A549 (cell line): ENCODE data around the gene SINHCAF. TPM values are rescaled to one million over a fixed set of nuclear protein-coding genes. Genes with fewer than 3 reads are reported as not detected.

Experiments
- ATAC-seq, 2 experiments: fragments of 200-7000 bp in 1 of 2; fragments of >200 bp in 1 of 2; cut with Nextera tagmentation in 1 of 2; cut with Tn5 transposase in 1 of 2; 3 replicates each; pipeline versions ENCODE4 v1.8.0 to v1.9.1; 2018 to 2020; ENCODE audit warnings: mild to moderate bottlenecking in 1 of 2, moderate library complexity in 1 of 2
- CTCF ChIA-PET: fragments of 300-600 bp; sonication (Branson Sonifier 250); formaldehyde crosslinking; extraction: SDS; loops from one replicate; lab custom pipeline; 2021; ENCODE audit warnings: antibody characterized with exemption, inconsistent platforms; lab: Yijun Ruan, JAX
- POLR2A ChIA-PET: fragments of 350-600 bp; formaldehyde crosslinking; extraction: SDS; loops from one replicate; lab custom pipeline; 2021; ENCODE audit warnings: antibody characterized with exemption, inconsistent platforms; lab: Yijun Ruan, JAX
- DNase-seq, 2 experiments: peaks; one replicate each; pipeline versions ENCODE4 v3.0.0 to v3.0.0-alpha.2; 2011 to 2016; ENCODE audit warnings: low read depth in 1 of 2, low spot score in 1 of 2
- FAIRE-seq: peaks from 2 replicates; lab custom pipeline; 2011; peaks lifted over from hg19 to GRCh38; lab: Jason Lieb, UNC
- H3K27ac ChIP-seq, 2 experiments: fragments of >200 bp; sonication (Bioruptor Twin); formaldehyde crosslinking; 3 replicates each; pipeline ENCODE4 v1.5.1; 2016 to 2017
- H3K4me1 ChIP-seq: fragments of >200 bp; sonication (Bioruptor Twin); formaldehyde crosslinking; 3 replicates; pipeline ENCODE4 v1.6.1; 2016
- H3K4me2 ChIP-seq: fragments of >200 bp; sonication (Bioruptor Twin); formaldehyde crosslinking; 3 replicates; pipeline ENCODE4 v1.6.1; 2016
- H3K4me3 ChIP-seq: fragments of >200 bp; sonication (Bioruptor Twin); formaldehyde crosslinking; 3 replicates; pipeline ENCODE4 v1.5.1; 2016
- H3K9me3 ChIP-seq: fragments of >200 bp; sonication (Bioruptor Twin); formaldehyde crosslinking; 3 replicates; pipeline ENCODE4 v1.6.1; 2016
- CBX8 ChIP-seq: fragments of 200-600 bp; sonication (generic); IDR thresholded peaks from 2 replicates; pipeline ENCODE4 v1.6.1; 2016
- CEBPB ChIP-seq, 2 experiments: fragments of >200 bp in 1 of 2; sonication (Bioruptor Twin) in 1 of 2; formaldehyde crosslinking in 1 of 2; IDR thresholded peaks; 2 replicates each; pipeline ENCODE4 v1.6.1; 2012 to 2016
- CHD2 ChIP-seq: fragments of 150-350 bp; IDR thresholded peaks from 2 replicates; pipeline ENCODE4 v1.6.1; 2014; ENCODE audit warnings: low read length; ENCODE audit not compliant: partially characterized antibody
- EHMT2 ChIP-seq: fragments of 200-600 bp; sonication (generic); IDR thresholded peaks from 2 replicates; pipeline ENCODE4 v1.6.1; 2016; ENCODE audit warnings: antibody characterized with exemption, low read depth, mild to moderate bottlenecking, moderate library complexity
- JUN ChIP-seq, 2 experiments: fragments of >200 bp; sonication (Bioruptor Twin); formaldehyde crosslinking; IDR thresholded peaks; 2 replicates in 1 of 2; 3 replicates in 1 of 2; pipeline ENCODE4 v1.6.1; 2016 to 2017
- JUNB ChIP-seq: fragments of >200 bp; sonication (Bioruptor Twin); formaldehyde crosslinking; IDR thresholded peaks from 2 replicates; pipeline ENCODE4 v1.6.1; 2016
- KDM5A ChIP-seq: fragments of 200-600 bp; sonication (generic); IDR thresholded peaks from 2 replicates; pipeline ENCODE4 v1.6.1; 2016; ENCODE audit warnings: antibody characterized with exemption, mild to moderate bottlenecking
- NFE2L2 ChIP-seq: fragments of 150-350 bp; conservative IDR thresholded peaks from 2 replicates; pipeline ENCODE4 v1.6.1; 2014; ENCODE audit warnings: low read length
- NR3C1 ChIP-seq: fragments of >200 bp; sonication (Bioruptor Twin); formaldehyde crosslinking; IDR thresholded peaks from 3 replicates; pipeline ENCODE4 v1.6.1; 2017
- POLR2AphosphoS2 ChIP-seq: conservative IDR thresholded peaks from 2 replicates; pipeline ENCODE4 v1.6.1; 2012; ENCODE audit warnings: low read length, improper control_type of control experiment, inconsistent platforms
- TFCP2L1 ChIP-seq: fragments of 250-450 bp; sonication (Bioruptor Pico); IDR thresholded peaks from 2 replicates; pipeline ENCODE4 v1.5.0; 2021; ENCODE audit warnings: mild to moderate bottlenecking
- TP53 ChIP-seq: fragments of 250-450 bp; sonication (Bioruptor Pico); IDR thresholded peaks from 2 replicates; pipeline ENCODE4 v1.5.0; 2021; ENCODE audit warnings: mild to moderate bottlenecking, moderate library complexity
- ZSCAN20 ChIP-seq: fragments of 250-450 bp; sonication (Bioruptor Pico); IDR thresholded peaks from 2 replicates; pipeline ENCODE4 v1.8.0; 2022; ENCODE audit warnings: mild to moderate bottlenecking, moderate library complexity
- WGBS: methylation state at CpG from one replicate; pipeline ENCODE4 v1.1.6; 2017; ENCODE audit errors: missing lambda C conversion rate; 5-methylcytosine and 5-hydroxymethylcytosine counted together
- polyA plus RNA-seq, 4 experiments: library from polyadenylated mRNA; depleted of rRNA in 3 of 4; stranded (reverse); fragments of >200 nt; fragmentation: RNase III in 1 of 4; extraction: RNeasy Plus Mini Kit Qiagen cat#74134 plus additional on column Dnase treatment in 1 of 4; gene quantifications; 2 replicates in 3 of 4; 3 replicates in 1 of 4; pipeline ENCODE4 v1.2.3, GENCODE V29; 2011 to 2017
- TF ChIP-seq, protein P1 (sequence below): fragments of >200 bp; sonication (Bioruptor Twin); formaldehyde crosslinking; IDR thresholded peaks from 2 replicates; pipeline ENCODE4 v1.6.1; 2016
- TF ChIP-seq, protein P2 (sequence below): IDR thresholded peaks from 2 replicates; pipeline ENCODE4 v1.6.1; 2012
- TF ChIP-seq, protein P3 (sequence below): fragments of 150-350 bp; IDR thresholded peaks from 2 replicates; pipeline ENCODE4 v1.6.1; 2014; ENCODE audit warnings: low read depth, mild to moderate bottlenecking, low read length
- TF ChIP-seq, protein P4 (sequence below): fragments of >200 bp; sonication (Bioruptor Twin); formaldehyde crosslinking; IDR thresholded peaks from 3 replicates; pipeline ENCODE4 v1.5.1; 2016
- TF ChIP-seq, protein P5 (sequence below): fragments of 200-600 bp; sonication (generic); IDR thresholded peaks from 2 replicates; pipeline ENCODE4 v1.6.1; 2016; ENCODE audit warnings: antibody characterized with exemption, mild to moderate bottlenecking, moderate library complexity
- TF ChIP-seq, protein P6 (sequence below): IDR thresholded peaks from 2 replicates; pipeline ENCODE4 v1.6.1; 2012; ENCODE audit warnings: low read depth, borderline replicate concordance

The SINHCAF gene
- polyA plus RNA-seq, 2 of the 4 experiments (the other 2 are of a cell fraction) = 38.8 to 106 TPM

DNA sequence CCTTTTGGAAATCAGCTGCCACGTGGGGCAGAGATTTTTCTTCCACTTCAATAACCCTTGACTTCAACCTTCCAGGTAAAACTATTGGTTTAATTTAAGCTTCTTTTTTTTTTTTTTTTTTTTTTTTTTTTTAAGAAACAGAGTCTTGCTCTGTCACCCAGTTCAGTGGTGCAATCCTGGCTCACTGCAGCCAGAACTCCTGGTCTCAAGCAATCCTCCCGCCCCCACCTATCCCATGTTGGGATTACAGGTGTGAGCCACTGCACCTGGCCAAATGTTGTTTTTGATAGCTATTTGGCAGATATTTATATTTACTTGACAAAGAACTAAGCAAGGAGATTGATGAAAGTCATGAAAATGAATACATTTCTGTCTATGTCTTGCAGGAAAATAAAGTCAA, 65.1 kb downstream of the SINHCAF start:
- Histone ChIP-seq H3K4me3 (no peak overlapping the region), H3K27ac (no peak overlapping the region), H3K9me3 (no peaks in the 10 kb centered on the region), H3K4me2 (no peak overlapping the region), H3K4me1 (no peaks in the 10 kb centered on the region)
- POLR2A ChIA-PET = interaction anchor here (0.5 kb wide), 1 partner anchor 183 kb away, joined by 3 read pairs; no protein-coding TSS in a partner anchor
- 96% methylated on average over 2 of the region's 2 CpGs for WGBS
- no peak for ATAC-seq
- TF ChIP-seq NR3C1 (no peak), TP53 (CRISPR knock-in tag) (no peak), CHD2 (no peak), TFCP2L1 (CRISPR knock-in tag) (no peak)
- TF ChIP-seq, protein P1, sequence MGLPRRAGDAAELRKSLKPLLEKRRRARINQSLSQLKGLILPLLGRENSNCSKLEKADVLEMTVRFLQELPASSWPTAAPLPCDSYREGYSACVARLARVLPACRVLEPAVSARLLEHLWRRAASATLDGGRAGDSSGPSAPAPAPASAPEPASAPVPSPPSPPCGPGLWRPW = no peak
- TF ChIP-seq, all 56 proteins: peak for 0
- DNase-seq (no peak), FAIRE-seq (no peak)
- CTCF ChIA-PET = interaction anchor here (0.7 to 2.3 kb wide), 5 partner anchors 9 to 305 kb away, joined by 3 to 24 read pairs (median 4); no protein-coding TSS in a partner anchor

DNA sequence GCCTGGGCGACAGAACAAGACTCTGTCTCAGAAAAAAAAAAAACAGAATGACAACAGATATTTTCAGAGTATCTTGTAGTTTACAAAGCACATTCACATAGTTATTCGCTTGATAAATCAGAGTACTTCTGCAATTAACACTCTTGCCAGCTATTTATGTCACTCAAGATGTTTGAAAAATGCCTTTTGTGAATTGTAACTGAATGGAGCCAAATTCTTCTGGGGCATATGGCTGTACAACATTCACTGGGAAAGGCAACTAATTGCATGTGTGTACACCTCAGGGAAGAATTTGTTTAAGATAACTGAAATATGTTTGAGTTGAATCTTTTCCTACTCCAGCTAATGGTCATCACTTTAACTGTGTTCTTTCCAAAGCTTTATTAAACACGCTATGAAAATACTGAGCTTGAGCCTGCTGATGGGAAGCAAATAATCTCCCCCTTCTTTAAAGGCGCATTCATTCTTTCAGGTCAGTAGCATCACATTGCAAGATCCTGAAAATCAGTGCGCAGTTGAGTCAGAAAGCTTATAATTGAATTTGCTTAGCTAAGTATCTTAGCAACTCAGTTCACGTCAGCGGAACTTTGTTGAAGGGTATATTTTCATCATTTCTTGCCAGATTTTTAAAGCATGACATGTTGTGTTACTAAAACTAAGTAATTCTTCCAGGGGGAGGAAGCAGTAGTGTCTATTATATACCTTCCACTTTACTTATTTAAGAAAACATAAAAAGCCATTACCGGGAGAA, 66.6 kb downstream of the SINHCAF start:
- FAIRE-seq (no peak), DNase-seq (no peak), ATAC-seq (no peak)
- Histone ChIP-seq H3K9me3 (no peaks in the 10 kb centered on the region), H3K4me2 (no peak overlapping the region), H3K4me3 (no peak overlapping the region), H3K27ac (no peak overlapping the region), H3K4me1 (no peaks in the 10 kb centered on the region)
- WGBS = 92% methylated on average over 8 of the region's 8 CpGs
- POLR2A ChIA-PET = no interaction called here
- TF ChIP-seq KDM5A (no peak), ZSCAN20 (no peak), POLR2AphosphoS2 (no peak), CBX8 (no peak), EHMT2 (no peak), JUN (IDR thresholded peaks at IDR 0.05) (no peak), TFCP2L1 (CRISPR knock-in tag) (no peak), JUNB (no peak), CEBPB (IDR thresholded peaks at IDR 0.05) (no peak), NFE2L2 (no peak)
- TF ChIP-seq, protein P2, sequence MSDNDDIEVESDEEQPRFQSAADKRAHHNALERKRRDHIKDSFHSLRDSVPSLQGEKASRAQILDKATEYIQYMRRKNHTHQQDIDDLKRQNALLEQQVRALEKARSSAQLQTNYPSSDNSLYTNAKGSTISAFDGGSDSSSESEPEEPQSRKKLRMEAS = no peak
- TF ChIP-seq, protein P3, sequence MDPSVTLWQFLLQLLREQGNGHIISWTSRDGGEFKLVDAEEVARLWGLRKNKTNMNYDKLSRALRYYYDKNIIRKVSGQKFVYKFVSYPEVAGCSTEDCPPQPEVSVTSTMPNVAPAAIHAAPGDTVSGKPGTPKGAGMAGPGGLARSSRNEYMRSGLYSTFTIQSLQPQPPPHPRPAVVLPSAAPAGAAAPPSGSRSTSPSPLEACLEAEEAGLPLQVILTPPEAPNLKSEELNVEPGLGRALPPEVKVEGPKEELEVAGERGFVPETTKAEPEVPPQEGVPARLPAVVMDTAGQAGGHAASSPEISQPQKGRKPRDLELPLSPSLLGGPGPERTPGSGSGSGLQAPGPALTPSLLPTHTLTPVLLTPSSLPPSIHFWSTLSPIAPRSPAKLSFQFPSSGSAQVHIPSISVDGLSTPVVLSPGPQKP = no peak
- TF ChIP-seq, protein P4, sequence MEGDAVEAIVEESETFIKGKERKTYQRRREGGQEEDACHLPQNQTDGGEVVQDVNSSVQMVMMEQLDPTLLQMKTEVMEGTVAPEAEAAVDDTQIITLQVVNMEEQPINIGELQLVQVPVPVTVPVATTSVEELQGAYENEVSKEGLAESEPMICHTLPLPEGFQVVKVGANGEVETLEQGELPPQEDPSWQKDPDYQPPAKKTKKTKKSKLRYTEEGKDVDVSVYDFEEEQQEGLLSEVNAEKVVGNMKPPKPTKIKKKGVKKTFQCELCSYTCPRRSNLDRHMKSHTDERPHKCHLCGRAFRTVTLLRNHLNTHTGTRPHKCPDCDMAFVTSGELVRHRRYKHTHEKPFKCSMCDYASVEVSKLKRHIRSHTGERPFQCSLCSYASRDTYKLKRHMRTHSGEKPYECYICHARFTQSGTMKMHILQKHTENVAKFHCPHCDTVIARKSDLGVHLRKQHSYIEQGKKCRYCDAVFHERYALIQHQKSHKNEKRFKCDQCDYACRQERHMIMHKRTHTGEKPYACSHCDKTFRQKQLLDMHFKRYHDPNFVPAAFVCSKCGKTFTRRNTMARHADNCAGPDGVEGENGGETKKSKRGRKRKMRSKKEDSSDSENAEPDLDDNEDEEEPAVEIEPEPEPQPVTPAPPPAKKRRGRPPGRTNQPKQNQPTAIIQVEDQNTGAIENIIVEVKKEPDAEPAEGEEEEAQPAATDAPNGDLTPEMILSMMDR = no peak
- TF ChIP-seq, protein P1 = no peak
- TF ChIP-seq, protein P5, sequence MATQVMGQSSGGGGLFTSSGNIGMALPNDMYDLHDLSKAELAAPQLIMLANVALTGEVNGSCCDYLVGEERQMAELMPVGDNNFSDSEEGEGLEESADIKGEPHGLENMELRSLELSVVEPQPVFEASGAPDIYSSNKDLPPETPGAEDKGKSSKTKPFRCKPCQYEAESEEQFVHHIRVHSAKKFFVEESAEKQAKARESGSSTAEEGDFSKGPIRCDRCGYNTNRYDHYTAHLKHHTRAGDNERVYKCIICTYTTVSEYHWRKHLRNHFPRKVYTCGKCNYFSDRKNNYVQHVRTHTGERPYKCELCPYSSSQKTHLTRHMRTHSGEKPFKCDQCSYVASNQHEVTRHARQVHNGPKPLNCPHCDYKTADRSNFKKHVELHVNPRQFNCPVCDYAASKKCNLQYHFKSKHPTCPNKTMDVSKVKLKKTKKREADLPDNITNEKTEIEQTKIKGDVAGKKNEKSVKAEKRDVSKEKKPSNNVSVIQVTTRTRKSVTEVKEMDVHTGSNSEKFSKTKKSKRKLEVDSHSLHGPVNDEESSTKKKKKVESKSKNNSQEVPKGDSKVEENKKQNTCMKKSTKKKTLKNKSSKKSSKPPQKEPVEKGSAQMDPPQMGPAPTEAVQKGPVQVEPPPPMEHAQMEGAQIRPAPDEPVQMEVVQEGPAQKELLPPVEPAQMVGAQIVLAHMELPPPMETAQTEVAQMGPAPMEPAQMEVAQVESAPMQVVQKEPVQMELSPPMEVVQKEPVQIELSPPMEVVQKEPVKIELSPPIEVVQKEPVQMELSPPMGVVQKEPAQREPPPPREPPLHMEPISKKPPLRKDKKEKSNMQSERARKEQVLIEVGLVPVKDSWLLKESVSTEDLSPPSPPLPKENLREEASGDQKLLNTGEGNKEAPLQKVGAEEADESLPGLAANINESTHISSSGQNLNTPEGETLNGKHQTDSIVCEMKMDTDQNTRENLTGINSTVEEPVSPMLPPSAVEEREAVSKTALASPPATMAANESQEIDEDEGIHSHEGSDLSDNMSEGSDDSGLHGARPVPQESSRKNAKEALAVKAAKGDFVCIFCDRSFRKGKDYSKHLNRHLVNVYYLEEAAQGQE = no peak
- TF ChIP-seq, protein P6, sequence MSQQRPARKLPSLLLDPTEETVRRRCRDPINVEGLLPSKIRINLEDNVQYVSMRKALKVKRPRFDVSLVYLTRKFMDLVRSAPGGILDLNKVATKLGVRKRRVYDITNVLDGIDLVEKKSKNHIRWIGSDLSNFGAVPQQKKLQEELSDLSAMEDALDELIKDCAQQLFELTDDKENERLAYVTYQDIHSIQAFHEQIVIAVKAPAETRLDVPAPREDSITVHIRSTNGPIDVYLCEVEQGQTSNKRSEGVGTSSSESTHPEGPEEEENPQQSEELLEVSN = no peak
- CTCF ChIA-PET = interaction anchor here (0.8 to 2.5 kb wide), 4 partner anchors 12 to 408 kb away, joined by 3 to 18 read pairs (median 3); no protein-coding TSS in a partner anchor
